B cell (primary cell): ENCODE data around the gene PAAF1. TPM values are rescaled to one million over a fixed set of nuclear protein-coding genes. Genes with fewer than 3 reads are reported as not detected.

ENCODE experiments used
- ATAC-seq: fragments of 200-7000 bp; cut with Tn5 transposase; one replicate; pipeline ENCODE4 v1.10.0; 2021; ENCODE audit warnings: low read depth, mild to moderate bottlenecking, moderate number of reproducible peaks, moderate library complexity
- CTCF ChIA-PET: fragments of 350-600 bp; sonication (Branson Sonifier 250); formaldehyde crosslinking; loops from one replicate; lab custom pipeline; 2021; ENCODE audit warnings: antibody characterized with exemption, inconsistent platforms; lab: Charles Lee
- POLR2A ChIA-PET: fragments of 350-600 bp; sonication (Branson Sonifier 250); formaldehyde crosslinking; loops from one replicate; lab custom pipeline; 2021; ENCODE audit warnings: antibody characterized with exemption; lab: Charles Lee
- DNase-seq: peaks from one replicate; pipeline ENCODE4 v3.0.0; 2013
- H2AFZ ChIP-seq: 2 replicates; pipeline ENCODE4 v1.6.1; 2012; ENCODE audit warnings: mild to moderate bottlenecking, low read depth, low read length; ENCODE audit not compliant: insufficient read depth, poor library complexity, severe bottlenecking
- H3K27ac ChIP-seq, 2 donors: 1 replicate in 1 of 2; 2 replicates in 1 of 2; pipeline ENCODE4 v1.5.1; 2012 to 2013; ENCODE audit warnings: low read length in 2 of 2, mild to moderate bottlenecking in 2 of 2, moderate library complexity in 1 of 2
- H3K27me3 ChIP-seq, 4 experiments: fragments of 200-600 bp in 1 of 4; sonication (generic) in 1 of 4; replicated peaks in 1 of 4; 1 replicate in 2 of 4; 2 replicates in 2 of 4; pipeline versions ENCODE4 v1.6.1 to v1.7.0; 2013 to 2016; ENCODE audit warnings: low read length in 3 of 4, mild to moderate bottlenecking in 2 of 4, mixed read lengths in 1 of 4, moderate library complexity in 1 of 4; ENCODE audit not compliant: insufficient read depth in 4 of 4, control insufficient read depth in 3 of 4; ENCODE audit errors: control extremely low read depth in 1 of 4
- H3K36me3 ChIP-seq, 2 experiments: replicated peaks in 1 of 2; 1 replicate in 1 of 2; 2 replicates in 1 of 2; pipeline versions ENCODE4 v1.6.1 to v1.7.1; 2013; ENCODE audit warnings: low read length in 1 of 2; ENCODE audit not compliant: insufficient read depth in 2 of 2, control insufficient read depth in 1 of 2; ENCODE audit errors: control extremely low read depth in 1 of 2, extremely low read depth in 1 of 2
- H3K4me1 ChIP-seq, 2 donors: fragments of 200-600 bp in 1 of 2; sonication (generic) in 1 of 2; 1 replicate in 1 of 2; 2 replicates in 1 of 2; pipeline versions ENCODE4 v1.5.1 to v1.6.1; 2013 to 2017; ENCODE audit warnings: low read length in 2 of 2; ENCODE audit not compliant: control insufficient read depth in 2 of 2, insufficient read depth in 2 of 2
- H3K4me2 ChIP-seq: replicated peaks from 2 replicates; pipeline ENCODE3; 2012; ENCODE audit warnings: mild to moderate bottlenecking, low read depth, low read length; ENCODE audit not compliant: poor library complexity, severe bottlenecking
- H3K4me3 ChIP-seq, 5 experiments: fragments of 200-600 bp in 1 of 5; sonication (generic) in 1 of 5; 1 replicate in 3 of 5; 2 replicates in 2 of 5; pipeline versions ENCODE4 v1.5.1 to v1.7.0; 2011 to 2016; ENCODE audit warnings: low read length in 4 of 5, mild to moderate bottlenecking in 4 of 5, low read depth in 2 of 5, control low read depth in 1 of 5, moderate library complexity in 1 of 5; ENCODE audit not compliant: insufficient read depth in 1 of 5; ENCODE audit errors: control extremely low read depth in 1 of 5, extremely low read depth in 1 of 5
- H3K79me2 ChIP-seq: fragments of 200-600 bp; sonication (generic); one replicate; pipeline ENCODE4 v1.6.0; 2016; ENCODE audit warnings: low read length; ENCODE audit not compliant: control insufficient read depth, insufficient read depth
- H3K9ac ChIP-seq: fragments of 200-600 bp; sonication (generic); 2 replicates; pipeline ENCODE4 v1.6.1; 2017; ENCODE audit warnings: mild to moderate bottlenecking, low read length, moderate library complexity
- H3K9me3 ChIP-seq, 3 donors: one replicate each; pipeline versions ENCODE4 v1.6.1 to v1.7.1; 2013; ENCODE audit warnings: low read length in 2 of 3; ENCODE audit not compliant: control insufficient read depth in 2 of 3, insufficient read depth in 1 of 3; ENCODE audit errors: control extremely low read depth in 1 of 3
- H4K20me1 ChIP-seq: 2 replicates; pipeline ENCODE4 v1.6.0; 2012; ENCODE audit warnings: mild to moderate bottlenecking, low read length; ENCODE audit not compliant: insufficient read depth, control insufficient read depth, poor library complexity, severe bottlenecking
- H3K27ac Mint-ChIP-seq: one replicate; pipeline ENCODE4 v1.8.0; 2021; ENCODE audit warnings: mixed read lengths
- H3K27me3 Mint-ChIP-seq: one replicate; pipeline ENCODE4 v1.8.0; 2021; ENCODE audit warnings: mixed read lengths
- H3K4me1 Mint-ChIP-seq: one replicate; pipeline ENCODE4 v1.8.0; 2021; ENCODE audit warnings: mixed read lengths
- H3K4me3 Mint-ChIP-seq: one replicate; pipeline ENCODE4 v1.8.0; 2021; ENCODE audit warnings: mixed read lengths
- H3K9me3 Mint-ChIP-seq: one replicate; pipeline ENCODE4 v1.8.0; 2022; ENCODE audit warnings: mixed read lengths; ENCODE audit not compliant: insufficient read depth
- CTCF ChIP-seq: fragments of 200-600 bp; IDR thresholded peaks from one replicate; pipeline ENCODE4 v1.8.0; 2022; ENCODE audit warnings: antibody characterized with exemption, mild to moderate bottlenecking
- EZH2 ChIP-seq: IDR thresholded peaks from 2 replicates; pipeline ENCODE4 v1.6.1; 2012; ENCODE audit warnings: borderline replicate concordance, low read depth, mild to moderate bottlenecking, moderate library complexity, low read length; ENCODE audit not compliant: insufficient read depth, poor library complexity, severe bottlenecking
- WGBS: methylation state at CpG from one replicate; pipeline ENCODE4 v1.1.5; 2013; ENCODE audit warnings: missing lambda C conversion rate; ENCODE audit not compliant: insufficient coverage; 5-methylcytosine and 5-hydroxymethylcytosine counted together
- intact Hi-C: fragments of 100-400 bp; cut with micrococcal nuclease; formaldehyde crosslinking; loops from one replicate; pipeline ENCODE4 v1.10.0; 2022
- polyA plus RNA-seq: library from polyadenylated mRNA; depleted of rRNA; stranded (reverse); fragments of >200 nt; gene quantifications from 2 replicates; pipeline ENCODE4 v1.2.3, GENCODE V29; 2012
- total RNA-seq, 2 donors: library from RNA; stranded (reverse); fragments of 120-200 nt in 1 of 2; gene quantifications; 1 replicate in 1 of 2; 2 replicates in 1 of 2; pipeline versions ENCODE4 v1.2.3 to v1.2.4, GENCODE V29; 2013 to 2022

Gene PAAF1
- total and polyA plus RNA-seq, 2 donors (not counting 1 experiment from before 2014, with no cell fraction given) = 11.5 to 19.5 TPM

- POLR2A ChIA-PET = interaction anchor here (0.6 to 9.4 kb wide), 5 partner anchors 6 to 37 kb away, joined by 3 to 155 read pairs (median 3); partner anchors contain the start of gene UCP2
- H3K4me3 Mint-ChIP-seq = peak overlapping the region; percentile 65
These were observed 98.0 kb downstream of the PAAF1 start for GRCh38 chr11:73974604-73975478.

More at GRCh38 chr11:73974604-73975478, 98.0 kb downstream of the PAAF1 start:
- Histone ChIP-seq H2AFZ (no peak overlapping the region), H3K4me3 (no peak overlapping the region), H4K20me1 (peaks cover 61% of the 10 kb centered on the region), H3K36me3 (peaks cover 19 to 59% of the 10 kb centered on the region in 2 experiments), H3K27me3 (no peaks in the 10 kb centered on the region), H3K4me2 (peak overlapping the region; percentile 60), H3K4me1 (peaks cover 99 to 100% of the 10 kb centered on the region in 2 donors), H3K9ac (no peak overlapping the region), H3K9me3 (no peaks in the 10 kb centered on the region), H3K79me2 (peaks cover 34% of the 10 kb centered on the region), H3K27ac (peak overlapping the region; percentile 49 to 94)
- CTCF ChIA-PET = interaction anchor here (1.0 to 2.2 kb wide), 3 partner anchors 20 to 30 kb away, joined by 3 to 6 read pairs (median 4); no protein-coding TSS in a partner anchor
- Mint-ChIP-seq H3K27ac (peak overlapping the region; percentile 96), H3K4me1 (peaks cover 97% of the 10 kb centered on the region), H3K27me3 (no peaks in the 10 kb centered on the region), H3K9me3 (no peaks in the 10 kb centered on the region)
- intact Hi-C loops = loop anchor here (1.0 kb wide), 1 partner anchor 7 kb away; the partner anchor contains the start of gene UCP2
- ATAC-seq = no peak
- WGBS = 90% methylated on average over 10 of the region's 13 CpGs
- TF ChIP-seq EZH2 (no peak), CTCF (no peak)
- DNase-seq = peak; percentile 24
